Stimulated activated CD8-positive, alpha-beta memory T cell treated with anti-CD3 and anti-CD28 coated beads, Interleukin-2, amount 100 ng/mL, for 1 hour (primary cell): ENCODE data around the gene COL16A1.

ENCODE experiments used
- DNase-seq, 2 donors: peaks; one replicate each; pipeline ENCODE4 v3.0.0-alpha.2; 2020; ENCODE audit warnings: low read depth in 2 of 2

The COL16A1 gene

GRCh38 chr1:31665234-31665878, 38.5 kb downstream of the COL16A1 start:
- DNase-seq: no peak

DNA sequence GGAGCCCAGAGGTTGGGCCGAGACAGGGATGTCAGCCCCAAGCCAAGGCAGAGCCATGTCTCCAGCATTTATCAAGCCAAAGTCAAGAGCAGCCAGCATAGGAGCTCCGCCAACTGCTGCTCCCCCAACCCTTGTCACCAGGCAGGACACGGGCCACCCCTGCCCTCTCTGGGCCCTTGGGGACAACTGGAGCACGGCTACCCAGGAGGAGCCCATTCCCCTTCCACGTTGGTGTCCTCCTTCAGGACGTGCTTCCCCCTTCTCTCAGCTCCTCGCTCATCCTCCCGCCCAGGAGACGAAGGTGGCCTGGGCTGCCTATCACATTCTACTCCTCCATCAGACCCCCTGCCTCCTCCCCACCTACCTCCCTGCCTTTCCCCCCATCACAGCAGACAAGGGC, 39.3 kb downstream of the COL16A1 start:
- DNase-seq: no peak

- DNase-seq: peak; percentile 24 to 35
Measured at GRCh38 chr1:31663622-31664452, 40.0 kb downstream of the COL16A1 start.

DNA sequence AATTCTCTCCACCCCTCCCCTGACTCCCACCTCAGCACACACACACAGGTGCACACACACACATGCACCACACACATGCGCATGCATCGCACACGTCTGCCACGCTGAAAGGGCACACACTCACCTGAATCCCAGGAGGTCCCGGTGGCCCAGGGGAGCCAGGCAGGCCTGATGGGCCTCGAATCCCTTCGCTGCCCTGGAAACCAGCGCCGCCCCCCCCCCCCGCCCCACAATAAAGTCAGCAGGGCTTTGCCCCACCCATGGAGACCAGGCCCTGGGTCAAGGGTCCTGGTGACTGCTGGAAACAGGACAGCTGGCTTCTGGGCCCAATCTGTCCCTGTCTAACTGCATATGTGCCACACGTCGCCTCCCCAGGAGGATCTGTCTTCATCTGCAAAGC, 41.4 kb downstream of the COL16A1 start:
- DNase-seq: no peak

DNA sequence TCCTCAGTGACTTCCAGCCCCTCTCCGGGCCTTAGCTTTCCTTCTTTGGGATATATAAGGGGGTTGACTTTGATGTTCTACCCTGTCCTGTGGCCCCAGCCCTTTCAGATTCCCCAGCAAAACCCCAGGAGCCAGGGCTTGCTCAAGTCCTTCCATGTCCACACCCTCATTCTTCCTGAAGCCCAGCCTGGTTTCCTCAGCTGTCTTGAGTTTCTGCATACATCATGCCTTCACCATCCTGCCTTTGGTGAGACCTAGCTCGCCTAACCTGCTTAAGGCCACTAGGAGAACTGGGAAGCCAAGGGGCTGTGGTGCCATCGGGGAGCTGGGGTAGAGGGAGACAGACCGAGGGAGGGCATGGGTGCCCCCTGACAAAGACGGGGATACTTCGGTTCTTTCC, 42.0 kb downstream of the COL16A1 start:
- no peak for DNase-seq

DNA sequence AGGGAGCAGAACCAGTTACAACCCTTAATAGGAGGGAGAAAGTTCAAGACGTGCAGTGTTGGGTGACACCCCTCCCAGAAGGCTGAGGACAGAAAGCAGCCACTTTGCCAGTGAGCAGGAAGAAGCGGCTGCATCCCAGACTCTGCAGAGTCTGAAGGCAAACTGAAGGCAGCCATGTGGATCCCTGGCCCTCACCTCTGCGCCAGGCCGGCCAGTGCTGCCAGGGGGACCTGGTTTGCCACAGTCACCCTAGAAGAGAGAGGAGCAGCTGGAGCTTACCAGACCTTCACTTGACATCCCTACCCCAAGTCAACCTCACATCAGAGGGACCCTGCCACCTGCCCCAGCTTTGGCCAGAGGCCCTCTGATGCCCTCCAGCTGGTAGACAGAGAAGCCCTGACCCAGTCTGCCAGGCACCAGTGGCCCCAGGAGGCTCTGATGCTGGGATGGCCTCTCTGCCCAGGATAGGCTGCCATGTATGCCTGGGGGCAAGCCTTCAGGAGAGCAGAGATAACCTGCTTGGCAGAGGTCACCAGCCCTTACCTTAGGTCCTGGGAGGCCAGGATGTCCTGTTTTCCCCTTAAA, 42.9 kb downstream of the COL16A1 start:
- DNase-seq: no peak

- DNase-seq: no peak
Measured at GRCh38 chr1:31659889-31660288, 43.9 kb downstream of the COL16A1 start.

- no peak for DNase-seq
Measured at GRCh38 chr1:31658721-31659120, 45.1 kb downstream of the COL16A1 start.

DNA sequence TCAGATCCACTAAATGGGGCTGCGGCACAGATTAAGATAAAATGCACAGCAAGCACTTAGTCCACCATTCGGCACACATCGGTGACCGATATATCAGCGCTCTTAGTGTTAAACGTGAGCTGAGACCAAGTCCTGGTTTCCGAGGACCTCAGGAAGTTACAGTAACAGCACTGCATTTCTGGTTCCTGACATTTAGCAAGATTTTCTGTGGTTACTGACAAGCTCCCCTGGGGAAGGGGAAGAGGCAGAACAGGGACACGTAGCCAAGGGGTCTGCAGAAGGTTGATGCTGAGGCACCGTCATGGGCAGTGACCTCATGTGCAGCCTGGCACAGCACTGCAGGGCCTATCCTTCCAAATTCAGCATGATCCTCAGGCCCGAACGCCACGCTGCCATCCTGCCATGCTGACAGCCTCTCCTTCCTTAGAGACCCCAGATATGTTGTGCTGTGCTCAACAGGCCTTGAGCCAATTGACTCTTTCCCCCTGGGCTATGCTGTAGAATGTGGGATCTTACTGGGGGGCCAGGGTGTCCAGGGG, 45.8 kb downstream of the COL16A1 start:
- no peak for DNase-seq

GRCh38 chr1:31657020-31657804, 46.6 kb downstream of the COL16A1 start:
- no peak for DNase-seq

DNA sequence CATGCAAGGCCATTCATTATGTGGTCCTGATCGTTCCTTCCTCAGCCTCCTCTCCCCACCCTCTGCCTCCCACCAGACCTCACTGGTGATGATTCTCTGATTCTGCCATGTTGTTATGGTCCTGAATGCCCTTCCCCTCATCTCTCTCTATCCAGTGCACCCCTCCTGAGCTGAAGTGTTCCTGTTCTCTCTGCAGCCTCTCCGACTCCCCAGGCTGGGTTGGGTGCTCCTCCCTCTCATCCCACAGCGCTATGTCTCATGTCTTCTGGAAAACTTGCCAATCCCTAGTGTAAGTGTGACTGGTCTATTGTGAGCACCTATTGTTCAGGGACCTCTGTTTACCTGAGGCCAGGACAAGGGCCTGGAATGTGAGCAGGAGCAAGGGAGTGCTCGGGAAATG, 48.1 kb downstream of the COL16A1 start:
- no peak for DNase-seq

DNA sequence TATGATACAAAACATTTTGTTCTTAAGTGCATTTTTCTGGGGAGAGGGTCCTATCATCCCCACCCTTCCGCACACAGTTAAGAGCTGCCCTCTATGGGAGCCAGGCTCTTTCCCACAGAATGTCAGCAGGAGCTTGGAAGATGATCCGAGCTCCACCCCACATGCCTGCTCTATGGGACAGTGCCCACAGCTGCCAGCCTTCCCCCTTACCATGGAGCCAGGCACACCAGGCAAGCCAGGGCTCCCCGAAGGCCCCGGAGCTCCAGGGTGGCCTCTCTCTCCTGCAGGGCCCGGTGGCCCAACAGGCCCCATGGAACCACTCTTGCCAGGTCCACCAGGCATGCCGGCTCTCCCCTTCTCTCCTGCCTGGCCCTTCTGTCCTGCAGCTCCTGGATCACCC, 48.7 kb downstream of the COL16A1 start:
- no peak for DNase-seq

DNA sequence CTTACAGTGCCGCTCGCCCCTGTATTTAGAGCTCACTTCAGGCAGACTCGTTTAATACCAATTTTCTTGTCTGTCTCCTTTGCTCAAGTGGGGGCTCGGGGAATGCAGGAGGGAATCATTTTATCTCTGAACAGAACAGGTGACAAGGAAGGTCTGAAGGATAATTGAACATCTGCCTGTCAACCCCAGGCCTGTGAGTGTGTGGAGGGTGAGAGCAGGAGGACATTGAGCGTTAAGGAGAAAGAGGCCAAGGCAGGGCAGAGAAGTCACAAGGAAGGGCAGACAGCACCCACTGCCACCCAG, 49.4 kb downstream of the COL16A1 start:
- no peak for DNase-seq

DNA sequence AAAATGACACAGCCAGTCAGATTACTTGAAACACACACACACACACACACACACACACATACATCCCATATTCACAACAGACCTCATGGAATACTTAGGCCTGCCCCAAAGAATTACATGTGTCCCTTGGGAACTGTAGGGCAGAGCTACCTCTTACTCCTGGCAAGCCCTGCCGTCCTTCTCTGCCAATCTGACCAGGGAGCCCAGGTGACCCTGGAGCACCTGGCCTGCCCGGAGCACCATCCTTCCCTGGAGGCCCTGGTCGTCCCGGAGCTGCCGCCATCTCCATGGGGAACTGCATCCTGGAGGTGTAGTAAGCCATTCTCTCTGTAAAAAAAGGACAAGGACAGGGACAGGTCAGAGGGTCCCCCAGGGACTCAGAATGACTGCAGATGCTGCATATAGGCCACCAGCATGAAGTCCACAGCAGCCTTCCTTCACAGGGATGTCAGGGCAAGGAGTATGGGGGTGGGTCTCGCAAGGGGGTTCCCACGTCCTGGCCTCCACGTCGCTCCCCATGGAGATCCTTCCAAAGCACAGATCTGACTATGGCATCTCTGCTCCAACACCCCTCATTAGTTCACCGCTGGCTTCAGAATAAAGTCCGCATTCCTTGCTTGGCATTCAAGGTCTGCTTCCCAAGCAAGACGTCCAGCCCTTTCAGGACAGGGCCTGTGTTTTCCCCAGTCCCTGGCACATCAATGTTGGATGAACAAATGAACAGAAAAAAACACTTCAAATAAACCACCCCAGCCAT, 49.9 kb downstream of the COL16A1 start:
- no peak for DNase-seq

DNA sequence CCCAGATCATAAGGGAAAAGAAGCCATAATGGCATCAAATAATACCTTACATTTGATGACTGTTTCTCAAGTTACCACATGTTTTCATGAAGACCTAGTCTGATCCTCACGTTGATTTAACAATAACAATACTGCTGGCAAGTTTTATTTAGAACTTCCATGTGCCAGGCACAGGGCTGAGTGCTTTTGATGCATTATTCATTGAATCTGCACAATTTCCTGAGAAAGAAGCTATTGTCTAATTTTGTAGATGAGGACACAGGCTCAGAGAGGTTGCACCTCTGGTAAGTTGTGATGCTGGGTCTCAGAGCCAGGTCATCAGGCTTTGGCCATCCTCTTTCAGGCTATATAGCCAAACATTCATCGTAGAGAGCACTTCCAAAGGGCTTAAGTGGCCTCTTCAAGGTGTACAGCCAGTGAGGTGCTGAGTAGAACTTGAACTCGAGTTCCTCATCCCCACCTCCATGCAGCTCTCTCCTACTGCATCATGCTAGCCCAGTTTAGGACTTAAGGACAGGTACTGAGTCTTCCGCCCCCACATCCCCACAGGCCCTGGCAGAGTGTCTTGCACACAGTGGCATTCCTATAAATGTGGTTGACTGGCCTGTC, 50.8 kb downstream of the COL16A1 start:
- DNase-seq: no peak

GRCh38 chr1:31651766-31652165, 52.1 kb downstream of the COL16A1 start:
- DNase-seq: no peak

GRCh38 chr1:31651089-31651420, 52.8 kb downstream of the COL16A1 start:
- DNase-seq: no peak

DNA sequence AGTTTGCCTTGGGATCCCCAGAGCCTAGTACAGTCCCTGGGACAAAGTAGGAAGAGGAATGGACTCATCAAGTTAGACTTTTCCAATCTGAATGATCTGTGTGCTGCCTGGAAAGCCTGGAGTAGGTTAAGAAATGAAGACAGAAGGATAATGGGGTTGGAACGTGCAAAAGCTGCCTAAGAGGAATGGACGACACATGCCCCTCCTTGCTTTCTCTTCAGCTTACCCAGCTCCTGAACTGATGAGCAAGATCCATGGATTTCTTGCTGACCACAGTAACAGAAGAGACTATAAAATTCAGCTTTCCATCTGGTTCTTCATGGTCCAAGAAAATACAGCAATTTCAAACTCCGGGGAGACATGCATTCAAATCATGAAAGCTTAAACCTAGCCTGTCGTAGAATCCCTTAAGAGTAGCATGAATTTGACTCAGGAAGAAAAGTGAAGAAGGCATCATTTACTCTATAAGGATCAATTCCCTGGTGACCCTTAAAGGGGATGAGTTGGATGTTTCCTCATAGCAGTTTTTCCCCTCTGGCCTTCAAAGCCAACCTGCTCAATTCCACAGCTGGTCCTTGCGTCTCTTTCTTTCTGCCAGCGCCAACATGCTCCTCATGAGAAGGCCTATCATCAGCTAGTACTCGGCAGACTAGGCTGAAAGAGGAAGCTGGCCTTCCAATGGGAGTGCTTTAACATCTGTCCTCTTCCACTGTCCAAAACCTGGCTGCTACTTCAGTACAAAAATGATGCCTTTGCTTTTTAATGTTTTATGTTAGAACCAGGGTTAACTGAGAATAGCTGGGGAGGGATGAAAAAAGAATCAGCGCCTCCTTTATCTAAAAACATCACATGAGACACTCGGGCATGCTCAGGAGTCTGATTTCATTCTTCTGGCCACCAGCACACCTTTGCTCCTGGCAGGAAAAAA, 53.4 kb downstream of the COL16A1 start:
- no peak for DNase-seq

GRCh38 chr1:31648641-31649357, 55.0 kb downstream of the COL16A1 start:
- DNase-seq: no peak
